HepG2 (cell line): Measurements from ENCODE around the gene MGLL. TPM values are rescaled to one million over a fixed set of nuclear protein-coding genes. Genes with fewer than 3 reads are reported as not detected.
A peak's percentile ranks its signal among the peaks of the same experiment; 100 is the strongest.

ENCODE experiments used
- ATAC-seq: fragments of 200-7000 bp; cut with Tn5 transposase; 3 replicates; pipeline ENCODE4 v1.9.1; 2020; ENCODE audit warnings: mild to moderate bottlenecking, moderate library complexity
- BruUV-seq: library from RNA; stranded (reverse); fragments of 400-500 nt; replicated peaks from 2 replicates; lab custom pipeline; 2021; lab: Mats Ljungman, UMichigan
- CTCF ChIA-PET: fragments of 300-600 bp; formaldehyde crosslinking; extraction: SDS; loops from one replicate; lab custom pipeline; 2021; ENCODE audit warnings: low total read pairs, inconsistent platforms, low intra/inter-chr PET ratio; lab: Yijun Ruan, JAX
- POLR2A ChIA-PET: fragments of 350-600 bp; sonication (Branson Sonifier 250); formaldehyde crosslinking; loops from one replicate; lab custom pipeline; 2020; ENCODE audit warnings: antibody characterized with exemption, inconsistent platforms; lab: Yijun Ruan, JAX
- DNase-seq: peaks from one replicate; pipeline ENCODE4 v3.0.0-alpha.2; 2015; ENCODE audit warnings: low spot score
- FAIRE-seq: peaks from 3 replicates; lab custom pipeline; 2011; peaks lifted over from hg19 to GRCh38; lab: Jason Lieb, UNC
- H2AFZ ChIP-seq: one replicate; pipeline ENCODE4 v1.6.1; 2011; ENCODE audit warnings: low read length, inconsistent platforms
- H3K27ac ChIP-seq: fragments of 300-600 bp; 3 replicates; pipeline ENCODE4 v1.8.0; 2011; ENCODE audit warnings: mixed run types, mild to moderate bottlenecking, mixed read lengths, low read length, inconsistent platforms; ENCODE audit not compliant: insufficient read depth; ENCODE audit errors: extremely low read length
- H3K27me3 ChIP-seq, 2 experiments: fragments of 200-600 bp in 1 of 2; 2 replicates in 1 of 2; 3 replicates in 1 of 2; pipeline versions ENCODE4 v1.6.0 to v1.8.0; 2011; ENCODE audit warnings: low read length in 2 of 2, mild to moderate bottlenecking in 2 of 2, moderate library complexity in 2 of 2, inconsistent platforms in 1 of 2; ENCODE audit not compliant: insufficient read depth in 2 of 2, control insufficient read depth in 1 of 2
- H3K36me3 ChIP-seq, 2 experiments: fragments of 200-600 bp in 1 of 2; replicated peaks in 1 of 2; 2 replicates in 1 of 2; 3 replicates in 1 of 2; pipeline versions ENCODE4 v1.5.1 to v1.8.0; 2011; ENCODE audit warnings: low read length in 2 of 2, inconsistent platforms in 1 of 2; ENCODE audit not compliant: insufficient read depth in 2 of 2, control insufficient read depth in 1 of 2
- H3K4me1 ChIP-seq: 2 replicates; pipeline ENCODE4 v1.5.1; 2012; ENCODE audit warnings: low read length, inconsistent platforms; ENCODE audit not compliant: insufficient read depth
- H3K4me2 ChIP-seq: 2 replicates; pipeline ENCODE4 v1.6.0; 2011; ENCODE audit warnings: low read depth, low read length, inconsistent platforms
- H3K4me3 ChIP-seq, 3 experiments: fragments of 200-600 bp in 1 of 3; sonication (generic), shearing (Covaris generic) in 1 of 3; replicated peaks in 1 of 3; 2 replicates each; pipeline ENCODE4 v1.5.1; 2011 to 2016; ENCODE audit warnings: low read length in 3 of 3, inconsistent platforms in 2 of 3, low read depth in 2 of 3, mild to moderate bottlenecking in 2 of 3, control low read depth in 1 of 3, mixed read lengths in 1 of 3; ENCODE audit not compliant: insufficient read depth in 1 of 3
- H3K79me2 ChIP-seq: one replicate; pipeline ENCODE4 v1.6.1; 2011; ENCODE audit warnings: low read length, inconsistent platforms; ENCODE audit not compliant: insufficient read depth
- H3K9ac ChIP-seq: 2 replicates; pipeline ENCODE4 v1.6.0; 2011; ENCODE audit warnings: mild to moderate bottlenecking, low read depth, low read length, inconsistent platforms; ENCODE audit not compliant: insufficient read depth
- H3K9me3 ChIP-seq: 2 replicates; pipeline ENCODE4 v1.5.1; 2012; ENCODE audit warnings: mild to moderate bottlenecking, low read length
- H4K20me1 ChIP-seq: 2 replicates; pipeline ENCODE4 v1.6.0; 2011; ENCODE audit warnings: inconsistent platforms, mild to moderate bottlenecking, low read length, moderate library complexity; ENCODE audit not compliant: insufficient read depth
- ATRX ChIP-seq: sonication (generic); formaldehyde crosslinking; IDR thresholded peaks from 2 replicates; pipeline ENCODE4 v1.4.0; 2020; ENCODE audit warnings: missing genetic modification reagents, borderline replicate concordance
- CEBPB ChIP-seq: IDR thresholded peaks from 2 replicates; pipeline ENCODE4 v1.6.1; 2011; ENCODE audit warnings: low read depth, low read length, improper control_type of control experiment, borderline replicate concordance
- HNF4A ChIP-seq: sonication (generic); formaldehyde crosslinking; IDR thresholded peaks from 2 replicates; pipeline ENCODE4 v1.4.0; 2020; ENCODE audit warnings: missing genetic modification reagents
- NCOA2 ChIP-seq: sonication (generic); formaldehyde crosslinking; IDR thresholded peaks from 2 replicates; pipeline ENCODE4 v1.8.0; 2022; ENCODE audit warnings: inconsistent platforms
- NFE2L2 ChIP-seq: fragments of 150-350 bp; IDR thresholded peaks from 2 replicates; pipeline ENCODE4 v1.6.1; 2014; ENCODE audit warnings: low read length
- RNF2 ChIP-seq: fragments of 450-650 bp; conservative IDR thresholded peaks from 2 replicates; pipeline ENCODE4 v1.6.1; 2016; ENCODE audit warnings: low read depth
- TRIM24 ChIP-seq: sonication (generic); formaldehyde crosslinking; IDR thresholded peaks from 2 replicates; pipeline ENCODE4 v1.8.0; 2022; ENCODE audit warnings: mild to moderate bottlenecking, missing genetic modification reagents
- ZFP90 ChIP-seq: sonication (generic); formaldehyde crosslinking; IDR thresholded peaks from 2 replicates; pipeline ENCODE4 v1.8.0; 2022; ENCODE audit warnings: missing genetic modification reagents, mild to moderate bottlenecking, inconsistent platforms, borderline replicate concordance
- ZFX ChIP-seq: sonication (generic); formaldehyde crosslinking; IDR thresholded peaks from 2 replicates; pipeline ENCODE4 v1.4.0; 2020; ENCODE audit warnings: mild to moderate bottlenecking, low read depth, missing genetic modification reagents, moderate library complexity
- ZNF124 ChIP-seq: sonication (generic); formaldehyde crosslinking; IDR thresholded peaks from 2 replicates; pipeline ENCODE4 v1.4.0; 2020; ENCODE audit warnings: missing genetic modification reagents
- ZNF3 ChIP-seq: IDR thresholded peaks from 2 replicates; pipeline ENCODE4 v1.7.0; 2017; ENCODE audit warnings: inconsistent platforms
- ZNF652 ChIP-seq: IDR thresholded peaks from 2 replicates; pipeline ENCODE4 v1.6.1; 2016; ENCODE audit warnings: low read depth, borderline replicate concordance
- ZNF878 ChIP-seq: sonication (generic); formaldehyde crosslinking; IDR thresholded peaks from 2 replicates; pipeline ENCODE4 v1.8.1; 2023; ENCODE audit warnings: mild to moderate bottlenecking, missing genetic modification reagents, moderate library complexity
- WGBS: methylation state at CpG from one replicate; pipeline ENCODE4 v1.1.6; 2017; ENCODE audit warnings: low lambda C conversion rate; 5-methylcytosine and 5-hydroxymethylcytosine counted together
- in situ Hi-C: cut with HindIII; loops from 2 replicates; pipeline ENCODE4 v1.10.0; 2017; ENCODE audit warnings: low pct_unique_long_range_greater_than_20kb; ENCODE audit not compliant: extremely low pct_ligation_motif_present
- intact Hi-C: fragments of 100-400 bp; cut with micrococcal nuclease; formaldehyde crosslinking; loops from one replicate; pipeline ENCODE4 v1.10.0; 2022; ENCODE audit not compliant: unreplicated experiment
- polyA plus RNA-seq, 8 experiments: library from polyadenylated mRNA; depleted of rRNA in 3 of 8; stranded (reverse) in 7 of 8; unstranded in 1 of 8; fragments of >200 nt; fragmentation: Illumina TruSeq in 4 of 8; extraction: Trizol in 4 of 8; gene quantifications; 2 replicates each; pipeline versions ENCODE4 v1.2.1 to v1.2.3, GENCODE V29; 2011 to 2016; ENCODE audit warnings: low read depth in 4 of 8, missing spikeins in 1 of 8, mixed read lengths in 1 of 8; ENCODE audit not compliant: insufficient read depth in 1 of 8
- total RNA-seq, 5 experiments: library from RNA; depleted of rRNA; stranded (reverse); fragments of >200 nt; fragmentation: Illumina TruSeq; extraction: Trizol; gene quantifications; 2 replicates each; pipeline ENCODE4 v1.2.3, GENCODE V29; 2016; ENCODE audit warnings: low read depth in 1 of 5
- TF ChIP-seq, protein P1 (sequence below): sonication (generic); formaldehyde crosslinking; IDR thresholded peaks from 2 replicates; pipeline ENCODE4 v1.9.0; 2021; ENCODE audit warnings: missing genetic modification reagents, mild to moderate bottlenecking, borderline replicate concordance
- TF ChIP-seq, protein P2 (sequence below): sonication (generic); formaldehyde crosslinking; IDR thresholded peaks from 2 replicates; pipeline ENCODE4 v1.4.0; 2020; ENCODE audit warnings: missing genetic modification reagents, borderline replicate concordance
- TF ChIP-seq, protein P3 (sequence below): sonication (generic); formaldehyde crosslinking; IDR thresholded peaks from 2 replicates; pipeline ENCODE4 v1.5.0; 2020; ENCODE audit warnings: missing genetic modification reagents

Gene MGLL
- total and polyA plus RNA-seq, 2 of the 13 experiments (the other 11 are each of a cell fraction or from before 2014, with no cell fraction given) = not detected

DNA sequence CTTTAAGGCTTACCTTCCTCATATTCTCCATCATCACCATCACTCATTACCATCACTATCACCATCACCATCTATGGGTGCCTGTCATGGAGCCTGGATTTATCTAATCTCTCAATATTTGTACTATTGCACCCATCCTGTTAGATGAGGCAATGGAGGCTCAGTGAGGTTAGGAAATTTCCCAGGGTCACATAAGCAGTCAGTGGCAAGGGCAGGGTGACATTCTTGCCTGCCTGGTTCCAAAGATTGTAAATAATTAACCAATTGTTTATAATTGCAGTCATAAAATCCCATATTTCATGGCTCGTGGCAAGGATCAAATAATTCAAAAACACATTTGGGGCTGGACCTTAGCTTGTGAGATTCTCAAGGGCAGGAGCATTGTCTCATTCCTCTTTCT, 55.2 kb downstream of the MGLL start:
- POLR2A ChIA-PET = no interaction called here
- CTCF ChIA-PET = no interaction called here
- peak; percentile 58 for ATAC-seq
- FAIRE-seq = peak; percentile 12
- H3K9ac ChIP-seq = no peak overlapping the region
- intact Hi-C loops (no loop called here), in situ Hi-C loops (no loop called here)
- H3K4me1 ChIP-seq = peaks cover 12% of the 10 kb centered on the region; the same call in 1 of the 2 replicates
- H3K4me3 ChIP-seq = no peak overlapping the region
- no TSS peak for BruUV-seq
- H3K27ac ChIP-seq = no peak overlapping the region
- DNase-seq = peak; percentile 39
- H3K27me3 ChIP-seq = peaks cover 3 to 20% of the 10 kb centered on the region in 2 experiments
- no peak overlapping the region for H3K4me2 ChIP-seq
- WGBS = 0% methylated on average over 1 of the region's 1 CpG
- no peak overlapping the region for H2AFZ ChIP-seq
- no peaks in the 10 kb centered on the region for H3K9me3 ChIP-seq
- no peaks in the 10 kb centered on the region for H4K20me1 ChIP-seq
- no peaks in the 10 kb centered on the region for H3K36me3 ChIP-seq
- no peaks in the 10 kb centered on the region for H3K79me2 ChIP-seq
- TF ChIP-seq, protein P1, sequence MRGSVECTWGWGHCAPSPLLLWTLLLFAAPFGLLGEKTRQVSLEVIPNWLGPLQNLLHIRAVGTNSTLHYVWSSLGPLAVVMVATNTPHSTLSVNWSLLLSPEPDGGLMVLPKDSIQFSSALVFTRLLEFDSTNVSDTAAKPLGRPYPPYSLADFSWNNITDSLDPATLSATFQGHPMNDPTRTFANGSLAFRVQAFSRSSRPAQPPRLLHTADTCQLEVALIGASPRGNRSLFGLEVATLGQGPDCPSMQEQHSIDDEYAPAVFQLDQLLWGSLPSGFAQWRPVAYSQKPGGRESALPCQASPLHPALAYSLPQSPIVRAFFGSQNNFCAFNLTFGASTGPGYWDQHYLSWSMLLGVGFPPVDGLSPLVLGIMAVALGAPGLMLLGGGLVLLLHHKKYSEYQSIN (CRISPR knock-in tag) = no peak
- TF ChIP-seq ZNF3 (CRISPR knock-in tag) (no peak), NFE2L2 (no peak), NCOA2 (CRISPR knock-in tag) (no peak), ZNF652 (CRISPR knock-in tag) (no peak), CEBPB (peak; percentile 74), HNF4A (peak; percentile 48), RNF2 (no peak), ZFP90 (no peak), TRIM24 (no peak), ZNF878 (CRISPR knock-in tag) (no peak), ZFX (CRISPR knock-in tag) (no peak), ZNF124 (no peak), ATRX (no peak)
- TF ChIP-seq, protein P2, sequence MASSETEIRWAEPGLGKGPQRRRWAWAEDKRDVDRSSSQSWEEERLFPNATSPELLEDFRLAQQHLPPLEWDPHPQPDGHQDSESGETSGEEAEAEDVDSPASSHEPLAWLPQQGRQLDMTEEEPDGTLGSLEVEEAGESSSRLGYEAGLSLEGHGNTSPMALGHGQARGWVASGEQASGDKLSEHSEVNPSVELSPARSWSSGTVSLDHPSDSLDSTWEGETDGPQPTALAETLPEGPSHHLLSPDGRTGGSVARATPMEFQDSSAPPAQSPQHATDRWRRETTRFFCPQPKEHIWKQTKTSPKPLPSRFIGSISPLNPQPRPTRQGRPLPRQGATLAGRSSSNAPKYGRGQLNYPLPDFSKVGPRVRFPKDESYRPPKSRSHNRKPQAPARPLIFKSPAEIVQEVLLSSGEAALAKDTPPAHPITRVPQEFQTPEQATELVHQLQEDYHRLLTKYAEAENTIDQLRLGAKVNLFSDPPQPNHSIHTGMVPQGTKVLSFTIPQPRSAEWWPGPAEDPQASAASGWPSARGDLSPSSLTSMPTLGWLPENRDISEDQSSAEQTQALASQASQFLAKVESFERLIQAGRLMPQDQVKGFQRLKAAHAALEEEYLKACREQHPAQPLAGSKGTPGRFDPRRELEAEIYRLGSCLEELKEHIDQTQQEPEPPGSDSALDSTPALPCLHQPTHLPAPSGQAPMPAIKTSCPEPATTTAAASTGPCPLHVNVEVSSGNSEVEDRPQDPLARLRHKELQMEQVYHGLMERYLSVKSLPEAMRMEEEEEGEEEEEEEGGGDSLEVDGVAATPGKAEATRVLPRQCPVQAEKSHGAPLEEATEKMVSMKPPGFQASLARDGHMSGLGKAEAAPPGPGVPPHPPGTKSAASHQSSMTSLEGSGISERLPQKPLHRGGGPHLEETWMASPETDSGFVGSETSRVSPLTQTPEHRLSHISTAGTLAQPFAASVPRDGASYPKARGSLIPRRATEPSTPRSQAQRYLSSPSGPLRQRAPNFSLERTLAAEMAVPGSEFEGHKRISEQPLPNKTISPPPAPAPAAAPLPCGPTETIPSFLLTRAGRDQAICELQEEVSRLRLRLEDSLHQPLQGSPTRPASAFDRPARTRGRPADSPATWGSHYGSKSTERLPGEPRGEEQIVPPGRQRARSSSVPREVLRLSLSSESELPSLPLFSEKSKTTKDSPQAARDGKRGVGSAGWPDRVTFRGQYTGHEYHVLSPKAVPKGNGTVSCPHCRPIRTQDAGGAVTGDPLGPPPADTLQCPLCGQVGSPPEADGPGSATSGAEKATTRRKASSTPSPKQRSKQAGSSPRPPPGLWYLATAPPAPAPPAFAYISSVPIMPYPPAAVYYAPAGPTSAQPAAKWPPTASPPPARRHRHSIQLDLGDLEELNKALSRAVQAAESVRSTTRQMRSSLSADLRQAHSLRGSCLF = no peak
- TF ChIP-seq, protein P3, sequence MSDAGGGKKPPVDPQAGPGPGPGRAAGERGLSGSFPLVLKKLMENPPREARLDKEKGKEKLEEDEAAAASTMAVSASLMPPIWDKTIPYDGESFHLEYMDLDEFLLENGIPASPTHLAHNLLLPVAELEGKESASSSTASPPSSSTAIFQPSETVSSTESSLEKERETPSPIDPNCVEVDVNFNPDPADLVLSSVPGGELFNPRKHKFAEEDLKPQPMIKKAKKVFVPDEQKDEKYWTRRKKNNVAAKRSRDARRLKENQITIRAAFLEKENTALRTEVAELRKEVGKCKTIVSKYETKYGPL (CRISPR knock-in tag) = no peak
